Loucy (cell line): ENCODE data around the gene KCTD13.

Source experiments
- CTCF ChIP-seq: fragments of 200-600 bp; sonication (generic); conservative IDR thresholded peaks from 2 replicates; pipeline ENCODE4 v1.5.1; 2014; ENCODE audit warnings: mild to moderate bottlenecking, antibody characterized with exemption, low read length
- EZH2phosphoT487 ChIP-seq: fragments of 200-600 bp; IDR thresholded peaks from 2 replicates; pipeline ENCODE4 v1.6.1; 2018; ENCODE audit warnings: antibody characterized with exemption, mild to moderate bottlenecking, moderate library complexity, borderline replicate concordance

- TF ChIP-seq CTCF (no peak), EZH2phosphoT487 (no peak)
Observed at GRCh38 chr16:29903590-29903989, 22.4 kb downstream of the KCTD13 start.
